Activated CD4-positive, alpha-beta T cell treated with anti-CD3 and anti-CD28 coated beads, Interleukin-2, amount 50 U/mL, for 1 hour (primary cell): ENCODE data around the gene SDF4.

Experiments used
- DNase-seq: peaks from one replicate; pipeline ENCODE4 v3.0.0-alpha.2; 2020

SDF4 gene

GRCh38 chr1:1226566-1227362 is 5.0 kb downstream of the SDF4 start:
- no peak for DNase-seq

GRCh38 chr1:1225913-1226312 is 5.9 kb downstream of the SDF4 start:
- DNase-seq, result no peak

- no peak for DNase-seq
Observed at GRCh38 chr1:1225238-1225845, 6.5 kb downstream of the SDF4 start.

GRCh38 chr1:1223891-1224290 is 7.9 kb downstream of the SDF4 start:
- DNase-seq, result no peak

GRCh38 chr1:1223321-1223720 is 8.5 kb downstream of the SDF4 start:
- no peak for DNase-seq

- DNase-seq, result no peak
Observed at GRCh38 chr1:1222575-1223225, 9.1 kb downstream of the SDF4 start.

GRCh38 chr1:1221887-1222574 is 9.8 kb downstream of the SDF4 start:
- DNase-seq, result no peak

- DNase-seq, result no peak
Observed at GRCh38 chr1:1220197-1220596, 11.6 kb downstream of the SDF4 start.

- peak; percentile 60 for DNase-seq
Observed at GRCh38 chr1:1219341-1219740, 12.5 kb downstream of the SDF4 start.

- DNase-seq, result no peak
Observed at GRCh38 chr1:1218524-1219200, 13.1 kb downstream of the SDF4 start.

GRCh38 chr1:1217621-1218523 is 13.9 kb downstream of the SDF4 start:
- DNase-seq, result no peak

GRCh38 chr1:1216770-1217620 is 14.8 kb downstream of the SDF4 start:
- peak; percentile 57 for DNase-seq

- no peak for DNase-seq
Observed at GRCh38 chr1:1215881-1216605, 15.8 kb downstream of the SDF4 start.

- no peak for DNase-seq
Observed at GRCh38 chr1:1215080-1215676, 16.6 kb downstream of the SDF4 start.

- DNase-seq, result peak; percentile 31
Observed at GRCh38 chr1:1213345-1214265, 18.2 kb downstream of the SDF4 start, which contains the start of gene TNFRSF4. Gene TNFRSF4 (minus strand): TSS chr1:1214153. CDS start chr1:1214127, 26 bp downstream.

- DNase-seq, result peak; percentile 41
Observed at GRCh38 chr1:1212780-1213344, 18.9 kb downstream of the SDF4 start.

- DNase-seq, result no peak
Observed at GRCh38 chr1:1211541-1212441, 20.0 kb downstream of the SDF4 start.
